ENCODE data around the gene CHID1.

DNA sequence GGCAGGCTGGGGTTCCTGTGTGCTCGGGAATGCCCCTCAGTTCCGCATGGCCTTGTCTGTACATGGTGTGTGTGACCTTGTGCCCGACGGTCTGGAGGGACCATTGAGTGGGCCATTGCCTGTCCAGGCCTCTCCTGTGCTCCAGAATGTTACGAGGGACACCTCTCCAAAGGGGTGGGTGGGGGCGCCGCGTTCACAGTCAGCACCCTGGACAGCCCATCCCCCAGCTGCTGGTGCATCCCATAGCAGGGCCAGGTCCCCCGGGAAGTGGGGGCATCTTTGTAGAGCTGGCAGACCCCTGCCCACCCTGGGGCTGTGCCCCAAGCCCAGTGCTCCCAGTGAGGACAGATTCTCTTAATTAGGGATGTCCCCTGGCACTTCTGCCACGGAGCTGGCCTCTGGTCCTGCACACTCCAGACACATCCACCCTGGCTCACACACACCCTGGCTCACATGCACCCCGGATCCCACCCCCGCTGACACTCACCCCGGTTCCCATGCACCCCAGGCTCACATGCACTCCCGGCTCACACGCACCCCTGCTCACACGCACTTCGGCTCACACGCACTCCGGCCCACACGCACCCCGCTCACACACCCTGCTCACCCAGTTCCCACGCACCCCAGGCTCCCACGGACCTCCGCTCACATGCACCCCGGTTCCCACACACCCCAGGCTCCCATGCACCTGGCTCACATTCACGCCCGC, 52.4 kb downstream of the CHID1 start:
- TF ChIP-seq, protein P1, sequence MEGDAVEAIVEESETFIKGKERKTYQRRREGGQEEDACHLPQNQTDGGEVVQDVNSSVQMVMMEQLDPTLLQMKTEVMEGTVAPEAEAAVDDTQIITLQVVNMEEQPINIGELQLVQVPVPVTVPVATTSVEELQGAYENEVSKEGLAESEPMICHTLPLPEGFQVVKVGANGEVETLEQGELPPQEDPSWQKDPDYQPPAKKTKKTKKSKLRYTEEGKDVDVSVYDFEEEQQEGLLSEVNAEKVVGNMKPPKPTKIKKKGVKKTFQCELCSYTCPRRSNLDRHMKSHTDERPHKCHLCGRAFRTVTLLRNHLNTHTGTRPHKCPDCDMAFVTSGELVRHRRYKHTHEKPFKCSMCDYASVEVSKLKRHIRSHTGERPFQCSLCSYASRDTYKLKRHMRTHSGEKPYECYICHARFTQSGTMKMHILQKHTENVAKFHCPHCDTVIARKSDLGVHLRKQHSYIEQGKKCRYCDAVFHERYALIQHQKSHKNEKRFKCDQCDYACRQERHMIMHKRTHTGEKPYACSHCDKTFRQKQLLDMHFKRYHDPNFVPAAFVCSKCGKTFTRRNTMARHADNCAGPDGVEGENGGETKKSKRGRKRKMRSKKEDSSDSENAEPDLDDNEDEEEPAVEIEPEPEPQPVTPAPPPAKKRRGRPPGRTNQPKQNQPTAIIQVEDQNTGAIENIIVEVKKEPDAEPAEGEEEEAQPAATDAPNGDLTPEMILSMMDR (IDR thresholded peaks at IDR 0.05; ENCODE audit: low read depth, low read length, poor library complexity, severe bottlenecking), result no peak
- no peak for TF ChIP-seq EZH2phosphoT487 (IDR thresholded peaks at IDR 0.05; ENCODE audit: borderline replicate concordance, low read length)
